ENCODE data around the gene FNDC3A. TPM values are rescaled to one million over a fixed set of nuclear protein-coding genes. Genes with fewer than 3 reads are reported as not detected.
A peak's percentile ranks its signal among the peaks of the same experiment; 100 is the strongest.

The FNDC3A gene, protein sequence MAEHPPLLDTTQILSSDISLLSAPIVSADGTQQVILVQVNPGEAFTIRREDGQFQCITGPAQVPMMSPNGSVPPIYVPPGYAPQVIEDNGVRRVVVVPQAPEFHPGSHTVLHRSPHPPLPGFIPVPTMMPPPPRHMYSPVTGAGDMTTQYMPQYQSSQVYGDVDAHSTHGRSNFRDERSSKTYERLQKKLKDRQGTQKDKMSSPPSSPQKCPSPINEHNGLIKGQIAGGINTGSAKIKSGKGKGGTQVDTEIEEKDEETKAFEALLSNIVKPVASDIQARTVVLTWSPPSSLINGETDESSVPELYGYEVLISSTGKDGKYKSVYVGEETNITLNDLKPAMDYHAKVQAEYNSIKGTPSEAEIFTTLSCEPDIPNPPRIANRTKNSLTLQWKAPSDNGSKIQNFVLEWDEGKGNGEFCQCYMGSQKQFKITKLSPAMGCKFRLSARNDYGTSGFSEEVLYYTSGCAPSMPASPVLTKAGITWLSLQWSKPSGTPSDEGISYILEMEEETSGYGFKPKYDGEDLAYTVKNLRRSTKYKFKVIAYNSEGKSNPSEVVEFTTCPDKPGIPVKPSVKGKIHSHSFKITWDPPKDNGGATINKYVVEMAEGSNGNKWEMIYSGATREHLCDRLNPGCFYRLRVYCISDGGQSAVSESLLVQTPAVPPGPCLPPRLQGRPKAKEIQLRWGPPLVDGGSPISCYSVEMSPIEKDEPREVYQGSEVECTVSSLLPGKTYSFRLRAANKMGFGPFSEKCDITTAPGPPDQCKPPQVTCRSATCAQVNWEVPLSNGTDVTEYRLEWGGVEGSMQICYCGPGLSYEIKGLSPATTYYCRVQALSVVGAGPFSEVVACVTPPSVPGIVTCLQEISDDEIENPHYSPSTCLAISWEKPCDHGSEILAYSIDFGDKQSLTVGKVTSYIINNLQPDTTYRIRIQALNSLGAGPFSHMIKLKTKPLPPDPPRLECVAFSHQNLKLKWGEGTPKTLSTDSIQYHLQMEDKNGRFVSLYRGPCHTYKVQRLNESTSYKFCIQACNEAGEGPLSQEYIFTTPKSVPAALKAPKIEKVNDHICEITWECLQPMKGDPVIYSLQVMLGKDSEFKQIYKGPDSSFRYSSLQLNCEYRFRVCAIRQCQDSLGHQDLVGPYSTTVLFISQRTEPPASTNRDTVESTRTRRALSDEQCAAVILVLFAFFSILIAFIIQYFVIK
- 39.4 and 41.6 TPM in 2 replicates for total RNA-seq
- polyA plus RNA-seq (2012) = 16.1 TPM

DNA sequence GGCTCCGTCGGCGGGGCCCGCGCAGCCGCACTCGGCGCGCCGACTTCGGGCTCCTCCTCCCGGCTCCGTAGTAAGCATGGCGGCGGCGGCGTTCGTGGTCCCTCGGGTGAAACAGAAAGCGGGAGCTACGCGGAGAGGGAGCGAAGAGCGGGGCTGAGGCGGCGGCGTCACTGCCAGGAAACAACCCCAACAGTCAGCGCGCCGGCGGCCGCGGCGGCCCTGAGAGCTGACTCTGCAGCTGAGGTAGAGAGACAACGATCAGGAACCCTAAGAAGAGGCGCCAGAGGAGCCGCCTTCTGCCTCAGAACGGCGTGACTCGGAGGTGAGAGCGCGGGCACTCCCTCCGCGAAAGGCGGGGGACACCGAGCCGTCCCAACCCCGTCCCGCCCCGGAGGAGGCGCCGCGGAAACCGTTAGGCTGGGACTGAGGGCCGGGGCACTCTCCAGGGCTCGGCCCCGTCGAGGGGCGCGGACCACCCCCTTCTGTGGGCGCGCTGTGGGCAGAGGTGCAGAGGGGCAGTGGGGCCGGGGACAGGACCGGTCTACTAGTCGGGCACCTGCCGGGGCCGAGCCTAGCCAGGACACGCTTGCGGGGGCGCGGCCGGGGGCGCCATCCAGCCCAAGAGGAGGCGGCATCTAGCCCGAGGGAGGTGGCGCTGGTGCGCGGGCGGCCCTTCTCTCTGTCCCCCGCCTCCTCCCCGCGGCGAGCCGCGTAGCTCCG, at the start of gene FNDC3A:
Gene FNDC3A (plus strand): TSS at position 57 of the 720 bp plus-strand sequence. CDS start 30,279 bp downstream, outside the sequence.
- DNase-seq (ENCODE audit: low read depth) = peak; percentile 80

DNA sequence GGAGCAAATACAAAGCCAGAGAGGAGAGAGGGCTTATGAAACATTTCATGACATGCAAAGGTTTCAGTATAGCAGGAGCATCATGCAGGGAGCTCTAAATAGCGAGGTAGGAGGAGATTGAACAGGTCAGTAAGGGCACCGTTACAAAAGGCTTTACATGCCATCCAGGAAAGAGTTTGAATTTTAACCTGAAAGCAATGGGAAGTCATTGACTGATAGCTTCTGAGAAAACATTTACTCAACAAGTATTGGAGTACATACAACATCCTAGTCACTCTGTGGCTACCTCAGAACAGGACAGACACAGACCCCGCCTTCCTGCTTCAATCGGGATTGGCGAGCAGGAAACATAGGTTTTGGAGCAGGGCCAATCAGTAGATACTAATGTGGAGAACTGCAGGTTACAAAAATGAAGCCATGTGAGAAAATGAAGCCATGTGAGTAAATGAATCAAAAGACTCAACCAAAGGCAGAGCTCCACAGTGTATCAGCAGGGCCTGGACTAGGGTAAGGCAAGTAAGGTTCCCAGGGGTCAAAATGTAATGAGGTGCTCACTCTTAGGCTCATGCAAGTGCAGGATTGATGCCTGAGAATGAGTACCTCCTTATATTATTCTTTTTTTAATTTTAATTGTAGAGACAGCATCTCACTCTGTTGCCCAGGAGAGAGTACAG, 46.8 kb upstream of the FNDC3A start:
- no peak for DNase-seq (ENCODE audit: low read depth)

DNA sequence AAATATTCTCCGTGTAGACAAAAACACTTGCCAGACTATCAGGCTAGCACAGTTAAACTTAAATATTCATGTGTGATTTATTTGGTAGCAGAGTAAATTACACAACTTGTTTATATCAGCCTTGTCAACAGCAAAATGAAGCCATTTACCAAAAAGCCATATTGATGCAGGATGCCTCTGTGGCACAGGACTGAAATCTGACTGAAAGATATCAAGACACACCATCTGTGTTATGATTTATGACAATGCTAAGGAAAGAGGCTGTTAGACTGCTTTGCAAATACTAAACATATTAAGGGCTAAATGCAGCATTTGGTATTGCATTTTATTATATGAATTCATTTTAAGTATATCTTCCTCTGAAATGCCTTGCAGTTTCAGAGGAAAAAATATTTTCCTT, 44.8 kb upstream of the FNDC3A start:
- DNase-seq (ENCODE audit: low read depth) = peak; percentile 9

DNA sequence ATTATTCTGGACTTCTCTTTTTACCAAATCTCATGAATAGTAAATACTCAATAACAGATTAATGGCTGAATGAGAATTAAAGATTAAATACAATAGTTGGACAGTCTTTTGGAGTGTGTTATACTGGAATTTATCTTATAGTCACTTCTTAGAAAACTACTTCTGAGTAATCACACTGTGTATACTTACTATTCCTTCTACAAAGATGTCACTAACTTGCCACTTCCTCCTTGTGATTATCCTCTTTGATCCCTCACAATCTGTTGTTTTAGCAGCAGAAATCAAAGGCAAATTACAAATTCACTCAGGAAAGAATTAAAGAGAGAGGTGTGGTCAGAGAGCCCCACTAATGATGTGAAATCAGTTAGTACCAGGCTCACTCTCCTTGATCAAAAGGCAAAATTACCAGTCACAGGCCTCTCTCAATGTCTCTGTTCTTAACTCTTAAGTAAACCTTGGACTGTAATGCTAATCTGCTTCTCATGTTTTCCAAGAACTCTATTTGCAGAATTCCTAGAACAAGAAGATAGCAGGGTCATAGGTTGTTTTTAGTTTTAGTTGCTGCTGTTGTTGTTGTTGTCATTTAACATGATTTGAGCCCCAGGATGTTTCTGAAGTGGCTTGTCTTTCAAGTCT, 37.3 kb upstream of the FNDC3A start:
- DNase-seq (ENCODE audit: low read depth) = no peak

DNA sequence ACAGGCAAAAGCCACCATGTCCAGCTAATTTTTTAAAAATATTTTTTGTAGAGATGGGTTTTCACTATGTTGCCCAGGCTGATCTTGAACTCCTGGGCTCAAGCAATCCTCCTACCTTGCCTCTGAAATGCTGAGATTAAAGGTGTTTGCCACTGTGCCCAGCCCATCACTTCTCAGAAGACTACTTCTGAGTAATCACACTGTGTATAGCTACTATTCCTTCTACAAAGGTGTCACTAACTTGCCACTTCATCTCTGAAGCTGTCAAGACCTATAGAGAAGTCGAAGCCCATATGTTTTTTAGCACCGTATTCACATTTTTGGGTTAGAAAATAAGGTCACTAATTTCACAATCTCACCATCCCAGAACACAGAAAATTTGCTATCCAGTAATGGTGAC, 36.0 kb upstream of the FNDC3A start:
- DNase-seq (ENCODE audit: low read depth) = no peak

DNA sequence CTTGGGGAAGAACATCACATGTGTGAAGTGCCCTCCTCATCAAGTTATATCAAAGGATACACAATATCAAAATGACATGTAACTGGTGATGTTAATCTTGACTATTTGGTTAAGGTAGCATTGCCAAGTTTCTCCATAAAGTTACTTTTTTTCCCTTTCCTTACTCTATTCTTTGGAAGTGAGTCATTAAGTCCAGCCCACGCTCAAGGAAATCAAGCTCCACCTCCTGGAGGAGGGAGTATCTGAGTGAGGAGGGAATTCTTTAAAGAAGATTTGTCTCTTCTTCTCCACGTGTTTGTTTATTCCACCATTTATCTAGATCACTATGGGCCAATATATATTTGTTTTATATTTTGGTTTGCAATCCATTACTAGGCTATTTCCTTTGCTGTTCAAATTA, 33.6 kb upstream of the FNDC3A start:
- DNase-seq (ENCODE audit: low read depth) = peak; percentile 10

DNA sequence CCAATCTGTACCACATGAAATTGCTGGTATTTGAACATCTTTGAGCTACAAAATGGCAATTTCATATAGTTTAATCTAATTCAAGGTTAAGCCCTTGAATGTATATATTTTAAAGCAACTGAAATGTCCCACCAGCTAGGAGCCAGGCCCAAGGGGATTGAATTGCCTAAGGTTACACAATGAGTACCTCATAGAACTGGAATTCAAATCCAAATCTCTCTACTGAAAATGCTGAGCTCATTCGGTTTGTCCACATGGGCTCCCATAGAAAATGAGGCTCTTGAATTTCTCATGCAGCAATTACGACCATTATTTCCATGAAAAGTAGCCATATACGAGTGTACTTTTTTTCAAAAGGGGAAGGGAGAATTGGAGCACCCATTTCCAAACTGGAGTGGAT, 31.5 kb upstream of the FNDC3A start:
- no peak for DNase-seq (ENCODE audit: low read depth)

DNA sequence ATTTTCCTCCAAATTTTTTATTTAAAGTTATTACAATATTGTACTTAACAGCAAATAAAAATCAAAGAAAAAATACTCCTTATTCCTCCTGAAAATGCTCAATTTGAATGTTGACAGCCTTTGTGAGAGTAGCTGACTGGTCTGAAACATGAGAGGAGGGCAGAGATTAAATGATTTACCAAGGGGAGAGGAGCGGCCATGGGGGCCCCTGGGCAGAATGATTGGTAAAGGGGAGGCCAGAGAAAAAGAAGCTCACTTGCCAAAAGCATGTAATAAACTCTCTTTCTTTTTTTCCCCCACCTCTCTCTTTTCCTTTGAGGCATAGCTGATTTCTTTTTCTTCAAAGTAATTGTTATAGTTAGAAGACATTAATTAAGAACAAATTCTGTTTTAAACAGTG, 30.1 kb upstream of the FNDC3A start:
- no peak for DNase-seq (ENCODE audit: low read depth)

DNA sequence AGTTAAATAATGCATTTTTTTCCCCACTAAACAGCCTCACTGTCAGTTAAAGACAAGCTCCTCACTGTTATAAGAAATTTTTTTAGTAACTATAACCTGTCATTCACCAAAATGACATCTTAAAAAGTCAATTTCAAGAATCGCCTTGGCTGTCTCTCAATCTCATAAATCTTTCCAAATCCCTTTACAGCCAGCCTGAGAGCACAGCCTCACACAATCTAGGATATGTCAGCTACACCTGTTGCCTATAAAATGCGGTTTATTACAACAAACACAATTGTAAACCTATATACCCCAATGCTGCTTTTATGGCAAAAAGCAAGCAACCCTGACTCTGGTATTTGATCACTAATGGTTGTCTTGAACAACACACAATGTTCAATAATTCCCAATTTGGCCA, 29.5 kb upstream of the FNDC3A start:
- DNase-seq (ENCODE audit: low read depth) = no peak

DNA sequence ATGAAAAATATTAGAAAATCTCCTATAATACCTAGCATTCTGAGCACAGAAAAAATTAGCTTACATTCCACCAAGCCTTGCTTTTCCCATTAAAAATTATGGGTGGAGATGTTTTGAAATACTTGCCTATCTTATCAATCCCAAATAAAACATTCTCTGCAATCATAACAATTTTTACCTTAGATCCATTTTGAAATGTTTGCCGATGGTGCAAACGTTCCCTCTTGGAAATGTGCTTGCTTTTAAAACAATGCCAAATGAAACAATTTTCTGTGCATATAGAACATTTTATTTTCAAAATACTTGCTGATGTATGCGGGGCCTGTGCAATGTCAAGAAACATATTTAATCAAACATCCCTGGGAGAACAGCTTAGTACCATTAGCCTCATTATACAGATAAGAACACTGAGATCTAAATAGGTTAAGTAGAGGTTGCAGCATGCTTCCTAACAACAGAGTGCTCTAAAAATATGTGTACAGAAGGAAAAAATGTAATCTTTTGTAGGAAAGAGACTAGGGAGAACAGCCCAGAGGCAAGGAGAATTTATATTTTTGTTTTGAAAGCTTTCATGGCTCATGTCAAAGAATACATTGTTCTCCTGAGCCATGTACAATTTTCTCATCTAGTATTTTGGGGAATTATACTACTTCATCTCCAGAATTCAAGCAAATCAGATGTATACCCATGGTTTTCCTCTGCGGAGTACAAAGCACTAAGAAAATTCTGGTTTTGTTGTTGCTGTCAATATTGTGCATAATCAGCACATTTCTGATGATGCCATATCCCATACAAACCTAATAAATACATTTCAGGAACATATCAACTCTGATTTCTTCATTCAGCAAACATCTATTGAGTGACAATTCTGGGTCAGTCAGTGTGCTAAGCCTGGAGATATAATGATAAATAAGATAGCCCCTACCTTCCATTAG, 25.9 kb upstream of the FNDC3A start:
- DNase-seq (ENCODE audit: low read depth) = no peak

DNA sequence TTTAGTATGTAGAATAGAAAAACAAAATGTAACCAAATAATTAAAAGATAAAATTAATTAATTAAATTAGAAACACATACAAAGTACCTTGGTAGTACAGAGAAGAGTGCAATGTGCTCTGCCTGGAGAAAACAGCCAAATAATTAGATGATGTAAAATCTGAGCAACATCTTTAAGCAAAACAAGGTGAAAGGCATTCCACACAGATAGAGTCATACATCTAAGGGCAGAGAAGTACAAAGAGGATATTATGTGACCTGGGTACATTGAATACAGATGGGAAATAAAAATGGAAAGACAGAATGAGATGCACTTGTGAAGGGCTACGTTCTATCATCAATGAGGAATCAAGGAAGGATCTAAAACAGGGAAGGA, 25.2 kb upstream of the FNDC3A start:
- no peak for DNase-seq (ENCODE audit: low read depth)

DNA sequence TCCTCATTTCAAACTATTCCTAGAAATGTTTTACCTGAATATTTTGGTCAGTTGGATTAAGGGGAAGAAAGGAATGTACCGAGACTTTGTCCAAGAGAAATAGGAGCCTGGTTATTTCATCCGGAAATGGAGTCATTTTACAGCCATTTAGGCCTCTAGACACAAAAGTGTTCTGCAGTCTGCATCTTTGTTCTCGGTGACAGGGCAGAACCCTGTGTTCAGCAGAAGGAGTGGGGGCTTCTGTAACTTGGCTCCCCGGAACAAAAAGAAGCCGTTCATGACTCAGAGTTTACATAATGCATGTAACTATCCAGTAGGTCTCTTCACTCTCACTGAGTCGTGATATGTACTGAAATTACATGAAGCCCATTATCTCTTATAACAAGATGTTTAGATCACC, 21.6 kb upstream of the FNDC3A start:
- peak; percentile 34 for DNase-seq (ENCODE audit: low read depth)

DNA sequence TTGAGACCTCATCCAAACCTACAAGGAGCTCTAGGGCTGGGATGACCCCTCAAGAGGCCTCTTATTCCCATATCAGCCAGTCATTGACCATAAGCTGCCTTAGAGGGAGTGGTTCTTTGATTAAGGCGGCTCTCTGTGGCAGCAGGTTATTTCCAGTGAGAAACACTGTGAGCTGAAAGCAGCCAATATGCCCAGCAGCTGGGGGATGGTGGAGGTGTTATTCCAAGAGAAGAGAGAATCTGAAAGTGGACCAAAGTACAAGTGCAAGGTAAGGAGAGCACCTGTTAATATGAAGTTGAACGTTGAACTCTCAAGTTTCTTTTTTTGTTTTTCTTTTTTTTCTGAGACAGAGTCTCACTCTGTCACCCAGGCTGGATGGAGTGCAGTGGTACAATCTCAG, 20.2 kb upstream of the FNDC3A start:
- DNase-seq (ENCODE audit: low read depth) = no peak

DNA sequence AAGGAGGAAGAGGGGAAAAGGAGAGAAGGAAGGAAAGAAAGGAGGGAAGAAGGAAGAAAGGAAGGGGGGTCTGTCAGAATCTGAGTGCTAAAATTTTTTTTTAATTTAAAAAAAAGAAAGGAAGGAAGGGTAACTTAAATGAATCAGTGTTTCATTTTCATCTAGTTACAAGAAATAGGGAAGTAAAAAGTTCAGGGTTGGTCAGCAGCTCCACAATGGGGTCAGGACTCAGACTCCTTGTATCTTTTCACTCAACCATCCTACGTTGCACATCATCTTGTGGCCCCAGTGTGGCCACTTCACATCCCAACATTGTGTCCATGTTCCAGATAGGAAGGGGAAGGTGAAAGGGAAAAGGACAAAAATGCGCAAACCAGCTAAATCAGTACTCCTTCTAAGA, 14.3 kb upstream of the FNDC3A start:
- no peak for DNase-seq (ENCODE audit: low read depth)

DNA sequence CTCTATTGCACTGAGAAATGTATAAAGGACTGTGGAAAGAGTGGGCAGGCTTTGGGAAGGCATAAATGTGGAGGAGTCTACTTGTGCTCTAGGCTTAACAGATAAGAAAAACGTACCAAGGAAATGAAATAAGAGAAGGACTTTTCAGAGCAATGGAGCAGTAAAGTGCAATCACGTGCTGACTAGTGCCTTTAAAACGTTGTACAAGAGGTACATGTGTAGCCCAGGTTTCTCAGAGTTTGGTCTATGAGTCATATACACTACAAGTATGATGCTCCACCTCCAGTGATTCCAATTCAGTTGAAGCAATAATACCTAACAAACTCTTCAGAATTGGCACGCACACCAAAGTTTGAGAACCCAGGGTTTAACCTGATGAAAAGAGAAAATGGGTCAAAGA, 13.4 kb upstream of the FNDC3A start:
- DNase-seq (ENCODE audit: low read depth) = no peak

DNA sequence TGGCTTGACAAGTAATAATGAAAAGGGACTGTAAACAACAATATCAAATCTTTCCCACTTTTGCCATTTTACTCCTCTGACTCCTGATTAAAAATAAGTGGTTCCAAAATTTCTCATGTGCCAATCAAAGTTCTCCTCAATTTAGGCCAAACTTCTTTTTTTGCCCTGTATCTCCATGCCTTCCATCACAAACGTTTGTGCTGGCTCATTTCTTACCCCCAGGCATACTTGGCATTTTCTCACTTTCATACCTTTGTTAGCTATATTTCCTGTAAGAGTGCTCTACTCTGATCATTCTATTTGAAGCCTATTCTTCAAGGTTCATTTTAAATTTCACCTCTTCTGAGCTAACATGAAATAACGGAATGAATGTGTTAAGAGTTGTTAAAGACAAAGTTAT, 10.0 kb upstream of the FNDC3A start:
- no peak for DNase-seq (ENCODE audit: low read depth)

DNA sequence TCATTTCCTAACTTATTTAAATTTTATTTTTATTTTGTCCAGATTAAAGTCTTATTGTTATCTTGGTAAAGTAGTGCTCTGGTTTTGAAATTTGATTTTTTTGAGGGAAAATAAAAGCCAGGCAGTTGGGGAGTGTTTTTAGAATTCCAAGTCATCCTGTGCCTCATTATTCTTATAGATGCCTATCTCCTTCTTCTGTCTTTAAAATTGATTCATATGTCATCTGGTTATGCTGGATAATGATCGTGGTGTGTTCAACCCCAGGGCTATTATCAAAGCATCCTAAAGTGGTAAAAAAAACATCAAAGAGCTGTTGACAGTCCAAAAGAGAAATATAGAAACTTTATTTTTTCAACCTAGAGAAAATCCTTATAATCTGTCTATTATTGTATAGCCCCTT, 6.0 kb upstream of the FNDC3A start:
- DNase-seq (ENCODE audit: low read depth) = no peak

DNA sequence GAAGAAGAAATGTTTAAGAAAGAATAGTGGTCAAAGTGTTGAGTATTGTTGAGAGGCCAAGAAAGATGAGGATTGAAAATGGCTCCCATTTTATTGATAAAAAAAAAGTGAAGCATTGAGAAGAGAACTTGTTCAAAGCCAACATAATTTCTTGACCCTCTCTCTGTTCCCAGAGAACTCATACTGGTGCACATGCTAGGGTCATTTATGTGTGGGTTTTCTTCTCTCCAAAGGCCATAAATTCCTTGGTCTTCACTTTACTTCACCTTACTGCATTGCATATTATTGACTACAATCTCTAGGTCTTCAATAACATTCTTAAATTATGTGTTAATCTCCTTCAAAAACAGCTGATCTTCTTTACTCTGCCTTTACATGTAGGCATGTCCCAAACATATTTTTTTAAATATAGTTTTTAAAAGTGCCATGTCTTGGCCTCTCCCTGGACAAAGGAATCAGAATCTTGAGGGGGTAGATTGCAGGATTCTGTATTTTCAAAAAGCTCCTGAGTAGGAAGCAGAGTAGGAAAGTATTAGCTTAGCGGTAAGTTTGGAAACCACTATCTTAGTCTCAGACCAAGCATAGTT, 1.8 kb upstream of the FNDC3A start:
- no peak for DNase-seq (ENCODE audit: low read depth)
